SH-SY5Y (cell line): ENCODE results near the gene UBE3D.

ENCODE experiments used
- GATA2 ChIP-seq: IDR thresholded peaks from 2 replicates; pipeline ENCODE4 v1.6.1; 2011; ENCODE audit warnings: mild to moderate bottlenecking, low read depth, low read length
- GATA3 ChIP-seq: IDR thresholded peaks from 2 replicates; pipeline ENCODE4 v1.6.1; 2011; ENCODE audit warnings: low read depth, mild to moderate bottlenecking, low read length, moderate library complexity

Gene UBE3D

GRCh38 chr6:82915666-82916065 is 150.0 kb downstream of the UBE3D start:
- no peak for TF ChIP-seq GATA3
- TF ChIP-seq GATA2: no peak

GRCh38 chr6:82914511-82914910 is 151.1 kb downstream of the UBE3D start:
- TF ChIP-seq GATA3: no peak
- TF ChIP-seq GATA2: no peak

DNA sequence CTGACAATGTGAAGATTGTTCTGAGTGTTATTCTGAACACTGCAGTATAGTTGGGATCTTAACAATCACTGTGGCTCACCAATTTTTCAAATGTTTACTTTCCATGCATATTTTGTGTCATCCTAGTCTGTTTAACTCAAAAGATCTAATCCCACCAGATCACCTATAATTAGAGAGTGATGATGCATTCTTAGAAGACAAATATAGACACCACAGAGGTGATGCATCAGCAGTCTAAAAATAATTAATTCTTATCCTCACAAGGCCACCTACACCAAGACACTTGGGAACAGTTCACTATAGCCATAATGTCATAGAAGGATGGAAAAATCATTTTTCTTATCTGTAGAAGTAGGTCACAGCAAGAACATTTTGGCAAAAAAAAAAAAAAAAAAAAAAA is 154.8 kb downstream of the UBE3D start:
- no peak for TF ChIP-seq GATA3
- TF ChIP-seq GATA2: no peak

GRCh38 chr6:82910395-82910794 is 155.2 kb downstream of the UBE3D start:
- TF ChIP-seq GATA3: no peak
- no peak for TF ChIP-seq GATA2

GRCh38 chr6:82909551-82909950 is 156.1 kb downstream of the UBE3D start:
- TF ChIP-seq GATA3: no peak
- no peak for TF ChIP-seq GATA2

- TF ChIP-seq GATA2: no peak
- TF ChIP-seq GATA3: no peak
Observed at GRCh38 chr6:82908661-82909060, 157.0 kb downstream of the UBE3D start.

DNA sequence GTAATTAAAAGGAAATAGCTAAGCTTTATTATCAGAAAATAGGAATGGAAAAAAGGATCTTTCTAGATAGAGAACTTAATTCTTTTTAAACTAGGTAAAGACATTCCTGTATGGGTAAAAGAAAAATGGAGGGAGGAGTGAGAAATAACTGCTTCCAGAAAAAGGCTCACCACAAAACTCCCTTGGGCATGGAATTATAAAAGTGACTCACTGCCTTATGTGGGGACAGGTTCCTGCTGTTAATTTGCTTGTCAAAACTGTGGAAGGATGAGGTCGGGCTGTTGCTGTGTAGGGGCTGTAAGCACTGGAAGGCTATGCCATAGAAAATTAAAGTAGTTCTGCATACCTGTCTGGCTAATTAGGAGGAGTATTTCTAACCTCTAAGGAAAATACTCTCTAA is 158.7 kb downstream of the UBE3D start:
- no peak for TF ChIP-seq GATA2
- no peak for TF ChIP-seq GATA3

GRCh38 chr6:82906489-82906888 is 159.2 kb downstream of the UBE3D start:
- TF ChIP-seq GATA2 (no peak), GATA3 (no peak)

- TF ChIP-seq GATA2: no peak
- no peak for TF ChIP-seq GATA3
Observed at GRCh38 chr6:82904860-82905259, 160.8 kb downstream of the UBE3D start.

- TF ChIP-seq GATA3 (no peak), GATA2 (0 out of 2 replicates have a peak, but pooled peaks have one; percentile 6)
Observed at GRCh38 chr6:82904257-82904656, 161.4 kb downstream of the UBE3D start.

DNA sequence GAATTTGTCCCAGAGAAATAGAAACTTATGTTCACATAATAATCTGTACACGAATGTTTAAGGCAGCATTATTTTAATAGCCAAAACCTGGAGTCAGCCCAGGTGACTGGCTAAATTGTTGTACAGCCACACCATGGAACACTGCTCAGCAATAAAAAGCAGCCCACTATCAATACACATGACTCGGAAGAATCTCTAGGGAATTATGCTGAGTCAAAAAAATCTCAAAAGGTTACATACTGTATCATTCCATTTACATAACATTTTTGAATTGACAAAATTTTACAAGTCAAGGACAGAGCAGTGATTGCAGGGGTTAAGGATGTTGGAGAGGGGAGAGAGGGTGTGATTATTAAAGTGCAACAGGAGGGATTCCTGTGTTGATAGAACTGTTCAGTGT is 163.4 kb downstream of the UBE3D start:
- no peak for TF ChIP-seq GATA3
- no peak for TF ChIP-seq GATA2

- no peak for TF ChIP-seq GATA3
- no peak for TF ChIP-seq GATA2
Observed at GRCh38 chr6:82894653-82895259, 170.9 kb downstream of the UBE3D start.

- TF ChIP-seq GATA2: no peak
- TF ChIP-seq GATA3: no peak
Observed at GRCh38 chr6:82893889-82894652, 171.6 kb downstream of the UBE3D start.

DNA sequence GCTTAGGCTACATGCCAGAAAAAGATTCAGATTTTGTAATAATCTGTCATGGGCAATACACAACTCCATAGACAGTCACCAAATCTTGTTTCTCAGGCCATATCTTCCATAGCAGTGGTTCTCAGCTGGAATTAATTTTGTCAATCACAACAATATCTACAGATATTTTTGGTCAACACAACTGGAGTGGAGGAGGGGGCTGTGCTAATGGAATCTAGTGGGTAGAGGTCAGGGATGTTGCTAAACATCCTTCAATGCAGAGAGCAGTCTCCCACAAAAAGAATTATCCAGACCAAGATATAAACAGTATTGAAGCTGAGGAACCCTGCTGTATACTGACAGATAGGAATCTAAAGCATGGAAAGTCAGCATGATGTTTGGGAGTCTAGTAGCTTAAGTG is 174.6 kb downstream of the UBE3D start:
- TF ChIP-seq GATA3 (no peak), GATA2 (no peak)

DNA sequence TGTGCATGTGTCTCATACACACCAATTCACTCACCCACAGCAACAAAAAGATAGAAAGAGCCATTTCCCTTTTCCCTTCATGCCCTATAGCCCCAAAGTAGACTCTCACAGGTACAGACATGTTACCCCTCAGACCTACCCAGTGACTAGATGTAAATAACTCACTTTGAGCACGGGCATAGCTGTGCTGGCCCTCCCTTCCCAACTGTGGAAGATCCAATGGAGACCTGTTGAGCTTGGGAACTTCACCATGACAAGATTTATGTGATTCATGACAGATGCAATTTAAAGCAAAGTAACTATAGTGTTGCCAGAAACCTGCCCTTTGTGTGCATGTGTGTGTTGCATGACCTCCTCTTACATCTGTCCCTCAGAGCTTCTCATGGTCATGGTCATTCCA is 175.4 kb downstream of the UBE3D start:
- TF ChIP-seq GATA3: no peak
- no peak for TF ChIP-seq GATA2
